ENCODE data around the gene ICOSLG.

The ICOSLG gene

DNA sequence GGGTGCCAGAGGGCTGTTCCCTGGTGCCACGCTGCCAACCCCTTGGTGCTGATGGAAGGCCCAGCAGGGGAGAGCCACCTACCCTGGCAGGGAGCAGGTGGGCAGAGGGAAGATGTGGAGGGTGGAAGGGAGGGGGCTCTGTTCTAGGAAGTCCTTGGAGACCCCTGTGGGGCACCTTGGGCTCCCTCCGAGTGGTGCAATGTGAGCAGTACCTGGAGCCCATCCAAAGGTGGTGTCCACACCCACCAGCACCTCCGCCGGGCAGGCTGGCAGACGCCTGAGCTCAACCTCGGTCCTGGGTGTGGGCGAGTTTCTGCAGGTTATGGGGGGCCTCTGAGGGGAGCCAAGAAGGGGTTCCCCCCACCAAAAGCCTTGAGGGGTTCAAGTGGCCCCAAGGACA lies 32.3 kb upstream of the ICOSLG start:
- no peak overlapping the region for H3K27ac Mint-ChIP-seq
- no peaks in the 10 kb centered on the region for H3K27me3 Mint-ChIP-seq
- no peak for DNase-seq
- no peaks in the 10 kb centered on the region for H3K9me3 Mint-ChIP-seq
- H3K36me3 Mint-ChIP-seq (ENCODE audit: low read depth) = no peaks in the 10 kb centered on the region
- H3K4me3 Mint-ChIP-seq = no peak overlapping the region
- no peaks in the 10 kb centered on the region for H3K4me1 Mint-ChIP-seq (ENCODE audit: low read depth)

DNA sequence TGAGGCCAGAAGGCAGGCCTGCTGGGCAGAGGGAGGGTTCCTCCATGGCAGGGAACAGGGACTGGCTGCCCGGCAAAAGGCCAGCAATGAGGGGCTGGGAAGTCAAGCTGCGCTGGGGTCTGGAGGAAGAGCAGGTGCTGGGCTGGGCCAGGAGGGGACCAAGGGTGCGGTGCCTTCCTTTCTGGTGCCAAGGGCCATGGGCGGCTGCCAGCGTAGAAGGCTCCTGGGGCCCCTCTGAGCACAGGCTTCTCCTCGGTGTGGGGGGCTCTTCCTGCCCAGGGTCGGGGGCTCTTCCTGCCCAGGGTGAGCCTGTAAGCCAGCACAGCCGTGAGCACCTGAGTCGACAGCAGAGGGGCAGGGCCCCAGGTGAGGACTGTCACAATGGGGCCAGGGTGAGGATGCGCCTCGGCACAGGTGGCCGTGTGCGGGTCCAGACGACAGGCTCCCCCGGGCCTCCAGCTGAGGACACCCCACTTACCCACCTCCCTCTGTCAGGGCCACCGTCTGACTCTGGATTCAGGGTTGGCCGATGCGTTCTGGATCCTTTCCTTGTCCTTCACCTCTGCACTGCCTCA lies 31.6 kb upstream of the ICOSLG start:
- Mint-ChIP-seq H3K9me3 (no peaks in the 10 kb centered on the region), H3K4me1 (ENCODE audit: low read depth) (no peaks in the 10 kb centered on the region), H3K27me3 (no peaks in the 10 kb centered on the region), H3K4me3 (no peak overlapping the region), H3K36me3 (ENCODE audit: low read depth) (no peaks in the 10 kb centered on the region), H3K27ac (no peak overlapping the region)
- DNase-seq = no peak

DNA sequence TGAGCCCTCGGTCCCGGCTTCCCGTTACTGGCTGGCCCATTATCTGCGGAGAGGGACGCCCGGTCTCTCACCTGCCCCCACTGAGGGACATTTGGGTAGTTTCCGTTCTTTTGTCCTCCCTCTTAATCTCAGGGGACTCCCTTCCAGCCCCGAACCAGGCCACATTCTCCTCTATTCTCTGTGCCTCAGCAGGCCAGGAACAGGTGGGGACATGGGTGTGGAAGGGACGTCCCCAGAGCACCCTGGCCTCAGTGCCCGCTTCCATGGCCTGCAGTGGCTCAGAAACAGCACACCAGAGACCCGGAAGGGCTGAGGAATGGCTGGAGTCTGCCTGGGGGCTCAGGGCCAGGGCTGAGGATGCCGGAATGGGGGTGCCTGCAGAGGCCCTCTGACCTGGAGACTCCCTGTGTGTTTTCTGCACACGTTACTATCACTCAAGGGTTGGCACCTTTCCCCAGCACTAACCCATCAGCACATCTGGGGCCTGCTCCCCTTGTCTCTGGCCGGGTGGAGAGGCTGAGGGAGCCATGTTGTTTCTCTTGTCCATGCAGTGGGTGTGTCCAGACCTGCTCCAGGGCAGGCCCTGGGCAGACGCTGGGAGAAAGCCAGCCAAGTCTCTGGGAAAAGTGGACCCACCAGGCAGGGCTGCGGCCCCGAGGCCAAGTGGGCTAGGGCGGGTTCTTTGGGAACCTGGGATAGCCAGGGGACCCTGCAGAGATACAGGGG lies 31.0 kb upstream of the ICOSLG start:
- Mint-ChIP-seq H3K4me1 (ENCODE audit: low read depth) (no peaks in the 10 kb centered on the region), H3K9me3 (no peaks in the 10 kb centered on the region), H3K4me3 (no peak overlapping the region), H3K36me3 (ENCODE audit: low read depth) (no peaks in the 10 kb centered on the region), H3K27me3 (no peaks in the 10 kb centered on the region), H3K27ac (no peak overlapping the region)
- no peak for DNase-seq

DNA sequence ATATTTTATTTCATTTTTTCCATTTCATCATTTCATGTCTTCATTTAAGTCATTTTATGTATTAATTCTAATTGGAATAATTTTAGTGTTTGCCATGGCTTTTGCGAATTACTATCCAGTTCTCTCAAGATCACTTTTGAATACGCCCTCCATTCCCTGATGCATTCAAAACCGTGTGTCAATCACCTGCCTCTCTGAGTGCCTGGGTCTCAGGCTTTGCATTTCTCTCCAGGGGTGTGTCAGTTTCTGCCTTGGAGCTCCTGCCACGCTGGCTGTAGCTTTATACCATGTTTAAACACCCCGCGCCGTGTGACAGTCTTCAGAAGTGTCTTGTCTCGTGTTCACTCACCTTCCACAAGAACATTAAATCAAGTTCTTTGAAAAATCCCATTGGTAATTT lies 28.3 kb upstream of the ICOSLG start:
- Mint-ChIP-seq H3K27ac (no peak overlapping the region), H3K9me3 (no peaks in the 10 kb centered on the region), H3K4me3 (no peak overlapping the region), H3K27me3 (no peaks in the 10 kb centered on the region), H3K36me3 (ENCODE audit: low read depth) (no peaks in the 10 kb centered on the region), H3K4me1 (ENCODE audit: low read depth) (no peaks in the 10 kb centered on the region)
- no peak for DNase-seq

DNA sequence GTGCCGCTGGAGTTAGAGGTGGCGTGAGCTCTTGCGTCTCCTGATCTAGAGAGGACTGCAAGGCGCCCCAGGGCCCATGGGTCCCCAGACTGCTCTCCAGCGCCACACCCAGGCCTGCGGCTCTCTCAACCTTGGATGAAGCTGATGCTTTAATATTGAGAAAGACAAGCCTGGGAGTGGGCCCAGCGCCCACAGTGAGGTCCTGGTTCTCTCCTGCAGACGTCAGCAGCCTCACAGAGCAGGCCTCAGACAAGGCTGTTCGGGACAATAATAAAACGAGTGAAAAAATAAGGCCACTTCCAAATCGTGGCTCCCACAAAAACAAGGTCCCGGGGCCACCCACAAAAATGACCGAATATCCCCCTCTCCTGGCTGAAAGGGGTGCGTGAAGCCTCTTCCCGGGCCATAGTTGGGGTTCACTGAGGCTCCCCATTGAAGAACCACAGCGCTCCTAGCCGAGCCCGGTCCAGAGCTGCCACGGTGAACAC lies 27.0 kb upstream of the ICOSLG start:
- Mint-ChIP-seq H3K27me3 (no peaks in the 10 kb centered on the region), H3K9me3 (no peaks in the 10 kb centered on the region), H3K36me3 (ENCODE audit: low read depth) (no peaks in the 10 kb centered on the region), H3K27ac (no peak overlapping the region), H3K4me1 (ENCODE audit: low read depth) (no peaks in the 10 kb centered on the region), H3K4me3 (no peak overlapping the region)
- DNase-seq = no peak

DNA sequence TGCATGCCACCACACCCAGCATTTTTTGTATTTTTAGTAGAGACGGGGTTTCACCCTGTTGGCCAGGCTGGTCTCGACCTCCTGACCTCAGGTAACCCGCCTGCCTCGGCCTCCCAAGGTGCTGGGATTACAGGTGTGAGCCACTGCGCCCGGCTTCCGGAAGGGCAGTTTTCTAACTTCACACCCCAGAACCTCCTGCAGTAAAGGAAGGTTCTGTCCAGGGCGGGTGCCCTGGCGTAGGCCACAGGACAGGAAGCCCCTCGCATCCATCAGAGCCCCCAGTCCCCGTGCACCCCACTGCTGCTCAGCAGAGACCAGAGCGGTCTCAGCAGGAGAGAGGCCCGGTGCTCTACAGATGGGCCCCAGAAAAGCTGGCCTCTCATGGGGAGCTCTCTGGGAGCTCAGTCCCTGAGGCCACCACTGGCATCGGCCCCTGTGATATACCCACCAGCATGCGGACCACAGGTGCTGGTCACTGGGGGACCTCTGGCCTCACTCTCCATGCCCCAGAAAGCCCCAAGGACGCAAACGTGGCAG lies 25.1 kb upstream of the ICOSLG start:
- Mint-ChIP-seq H3K36me3 (ENCODE audit: low read depth) (no peaks in the 10 kb centered on the region), H3K27ac (no peak overlapping the region), H3K4me1 (ENCODE audit: low read depth) (no peaks in the 10 kb centered on the region), H3K4me3 (no peak overlapping the region), H3K27me3 (no peaks in the 10 kb centered on the region), H3K9me3 (no peaks in the 10 kb centered on the region)
- no peak for DNase-seq

DNA sequence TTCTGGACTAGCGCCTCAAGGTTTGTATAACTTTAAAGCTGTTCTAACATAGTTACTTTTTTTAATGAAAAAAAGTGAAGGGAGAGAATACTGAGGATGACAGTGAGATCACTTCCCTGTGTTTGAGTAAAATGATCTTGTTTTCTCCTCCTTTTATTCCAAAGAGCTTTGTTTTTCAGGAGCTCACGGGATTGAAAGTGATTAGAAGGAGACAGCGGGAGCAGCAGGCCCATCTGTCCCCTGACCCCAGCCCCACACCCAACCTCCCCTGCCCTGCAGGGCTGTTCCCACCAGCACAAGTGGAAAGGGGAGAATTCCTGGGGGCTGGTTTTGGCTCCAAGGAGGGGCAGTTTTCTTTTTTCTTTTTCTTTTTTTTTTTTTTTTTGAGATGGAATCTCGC lies 23.0 kb upstream of the ICOSLG start:
- Mint-ChIP-seq H3K27me3 (no peaks in the 10 kb centered on the region), H3K27ac (no peak overlapping the region), H3K4me3 (no peak overlapping the region), H3K4me1 (ENCODE audit: low read depth) (no peaks in the 10 kb centered on the region), H3K9me3 (no peaks in the 10 kb centered on the region), H3K36me3 (ENCODE audit: low read depth) (no peaks in the 10 kb centered on the region)
- DNase-seq = no peak

DNA sequence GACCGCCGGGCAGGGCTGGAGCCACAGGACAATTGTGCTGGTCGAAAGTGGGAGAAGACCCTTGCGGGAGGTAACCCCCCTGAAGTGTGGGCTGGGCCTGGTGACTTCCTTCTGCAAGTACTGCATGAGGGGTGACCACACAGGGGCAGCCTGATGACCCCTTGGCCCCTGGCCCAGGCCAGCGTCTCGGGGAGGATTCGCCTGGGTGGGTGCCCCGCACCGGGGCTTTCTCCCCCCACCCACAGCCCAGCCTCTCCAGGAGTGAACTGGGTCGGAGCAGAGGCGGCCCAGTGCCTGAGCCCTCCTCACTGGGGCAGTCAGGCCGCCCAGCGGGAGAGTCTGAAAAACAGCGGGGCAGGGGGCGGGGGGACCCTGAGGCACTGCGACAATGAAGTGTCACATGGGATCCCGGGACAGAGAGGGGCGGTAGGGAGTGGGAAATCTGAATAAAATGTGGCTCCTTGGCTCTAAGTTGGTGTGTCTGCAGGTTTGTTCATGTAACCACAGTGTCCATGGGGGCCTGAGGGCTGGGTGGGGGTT lies 22.5 kb upstream of the ICOSLG start:
- H3K9me3 Mint-ChIP-seq = no peaks in the 10 kb centered on the region
- H3K4me3 Mint-ChIP-seq = no peak overlapping the region
- H3K27me3 Mint-ChIP-seq = no peaks in the 10 kb centered on the region
- no peak overlapping the region for H3K27ac Mint-ChIP-seq
- no peaks in the 10 kb centered on the region for H3K4me1 Mint-ChIP-seq (ENCODE audit: low read depth)
- H3K36me3 Mint-ChIP-seq (ENCODE audit: low read depth) = no peaks in the 10 kb centered on the region
- DNase-seq = no peak

DNA sequence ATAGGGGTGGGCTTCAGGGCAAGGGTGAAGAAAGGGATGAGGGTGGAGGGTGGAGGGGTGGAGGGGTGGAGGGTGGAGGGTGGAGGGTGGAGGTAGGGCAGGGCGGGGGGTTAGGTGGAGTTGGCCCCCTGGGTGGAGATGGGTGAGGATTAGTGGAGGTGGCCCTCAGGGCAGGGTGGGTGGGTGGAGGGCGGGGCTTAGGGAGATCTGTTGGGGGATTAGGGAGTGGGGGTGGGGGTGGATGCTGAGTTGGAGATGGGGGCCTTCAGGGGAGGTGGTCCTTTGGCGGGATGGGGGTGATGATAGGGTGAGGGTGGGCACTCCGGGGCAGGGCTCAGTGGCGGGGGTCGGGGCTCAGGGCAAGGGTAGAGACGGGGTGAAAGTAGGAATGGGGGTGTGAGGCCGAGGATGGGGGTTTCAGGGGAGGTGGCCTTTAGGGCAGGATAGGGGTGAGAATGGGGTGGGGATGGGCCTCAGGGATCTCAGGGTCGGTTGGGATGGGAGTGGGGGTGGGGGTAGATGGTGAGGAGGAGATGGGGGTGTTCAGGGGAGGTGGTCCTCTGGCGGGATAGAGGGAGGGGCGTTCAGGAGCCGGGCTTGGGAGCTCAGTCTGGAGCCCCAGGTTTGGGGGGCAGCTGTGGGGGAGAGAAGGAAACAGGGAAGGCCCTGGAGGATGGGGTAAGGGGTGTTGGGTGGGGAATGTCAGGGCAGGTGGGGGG lies 21.8 kb upstream of the ICOSLG start:
- no peak for DNase-seq
- H3K4me1 Mint-ChIP-seq (ENCODE audit: low read depth) = no peaks in the 10 kb centered on the region
- H3K9me3 Mint-ChIP-seq = no peaks in the 10 kb centered on the region
- no peaks in the 10 kb centered on the region for H3K27me3 Mint-ChIP-seq
- no peak overlapping the region for H3K4me3 Mint-ChIP-seq
- no peaks in the 10 kb centered on the region for H3K36me3 Mint-ChIP-seq (ENCODE audit: low read depth)
- H3K27ac Mint-ChIP-seq = no peak overlapping the region

DNA sequence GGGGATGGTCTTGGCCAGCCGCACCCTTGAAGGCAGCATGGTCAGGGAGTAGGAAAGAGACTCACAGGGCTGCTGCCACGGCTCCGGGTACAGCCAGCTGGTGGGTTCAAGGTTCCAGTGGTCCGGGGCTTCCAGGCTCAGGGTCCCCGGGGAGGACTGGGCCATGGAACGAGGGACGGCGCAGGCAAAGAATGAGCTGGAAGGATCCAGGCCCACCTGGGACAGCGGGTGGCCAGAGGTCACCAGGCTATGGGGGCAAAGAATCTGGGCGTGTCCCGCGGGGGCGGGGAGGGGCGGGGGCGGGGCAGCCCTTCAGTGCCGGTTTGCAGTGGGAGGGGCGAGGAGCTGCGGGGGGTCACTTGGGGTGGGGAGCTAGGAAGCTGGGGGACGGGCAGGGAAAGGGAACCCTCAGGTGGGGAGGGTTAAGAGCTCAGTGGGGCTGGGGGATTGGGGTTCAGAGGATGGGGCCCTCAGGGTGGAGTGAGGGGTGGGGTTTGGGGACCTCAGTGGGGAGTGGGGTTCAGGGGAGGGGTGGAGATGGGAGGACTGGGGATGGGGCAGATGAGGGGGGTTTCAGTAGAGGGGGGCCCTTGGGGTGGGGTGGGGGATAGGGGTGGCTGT lies 21.0 kb upstream of the ICOSLG start, which contains the start of gene DNMT3L:
DNMT3L (minus strand) TSS at position 223 of the 621 bp plus-strand sequence. CDS start 638 bp downstream, outside the sequence.
- H3K36me3 Mint-ChIP-seq (ENCODE audit: low read depth) = no peaks in the 10 kb centered on the region

DNA sequence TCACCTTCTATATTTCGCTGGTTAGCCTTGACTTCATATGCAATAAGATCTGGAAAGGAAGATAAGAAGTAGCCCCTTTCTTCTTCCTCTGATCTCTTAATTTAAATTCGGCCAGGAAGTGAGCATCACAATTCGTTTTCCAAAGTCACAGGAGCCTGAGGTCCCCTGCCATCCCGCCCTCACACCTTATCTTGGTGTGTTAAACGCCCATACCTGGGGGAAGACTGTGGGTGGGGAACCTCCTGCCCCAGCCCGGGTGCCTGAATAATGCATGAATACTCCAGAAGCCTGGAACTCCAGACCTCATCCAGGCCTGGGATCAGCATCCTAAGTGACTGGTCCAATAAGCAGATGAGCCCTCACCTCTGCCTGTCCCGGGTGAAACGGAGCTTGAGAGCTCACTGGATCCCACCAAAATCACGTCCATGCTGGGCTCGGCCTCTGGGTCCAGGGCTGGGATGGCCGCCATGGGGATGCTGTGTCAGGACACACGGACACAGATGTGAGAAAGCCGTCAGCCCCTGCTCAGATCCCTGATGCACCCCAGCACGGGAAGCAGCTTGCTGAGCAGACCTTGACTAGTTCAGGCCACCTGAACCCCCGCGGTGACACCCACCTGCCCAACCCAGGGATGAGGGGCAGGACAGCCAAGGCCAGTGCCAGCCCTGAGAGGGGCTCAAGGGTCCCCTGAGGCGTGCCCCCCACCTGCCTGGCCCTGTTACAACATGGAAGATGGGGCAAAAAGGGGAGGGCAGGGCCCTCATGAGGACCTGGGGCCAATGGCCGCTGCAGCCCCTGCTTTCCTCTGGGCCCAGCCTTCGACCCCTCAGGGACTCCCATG lies 20.3 kb upstream of the ICOSLG start:
- no peaks in the 10 kb centered on the region for H3K36me3 Mint-ChIP-seq (ENCODE audit: low read depth)
- H3K4me3 Mint-ChIP-seq = no peak overlapping the region
- H3K27me3 Mint-ChIP-seq = no peaks in the 10 kb centered on the region
- no peaks in the 10 kb centered on the region for H3K9me3 Mint-ChIP-seq
- H3K27ac Mint-ChIP-seq = no peak overlapping the region
- H3K4me1 Mint-ChIP-seq (ENCODE audit: low read depth) = no peaks in the 10 kb centered on the region
- DNase-seq = no peak

More for the DNA sequence above, 21.0 kb upstream of the ICOSLG start, which contains the start of gene DNMT3L:
- Mint-ChIP-seq H3K4me1 (ENCODE audit: low read depth) (no peaks in the 10 kb centered on the region), H3K27me3 (no peaks in the 10 kb centered on the region), H3K27ac (no peak within 1 kb of the TSS), H3K9me3 (no peaks in the 10 kb centered on the region), H3K4me3 (no peak within 1 kb of the TSS)
- no peak for DNase-seq

DNA sequence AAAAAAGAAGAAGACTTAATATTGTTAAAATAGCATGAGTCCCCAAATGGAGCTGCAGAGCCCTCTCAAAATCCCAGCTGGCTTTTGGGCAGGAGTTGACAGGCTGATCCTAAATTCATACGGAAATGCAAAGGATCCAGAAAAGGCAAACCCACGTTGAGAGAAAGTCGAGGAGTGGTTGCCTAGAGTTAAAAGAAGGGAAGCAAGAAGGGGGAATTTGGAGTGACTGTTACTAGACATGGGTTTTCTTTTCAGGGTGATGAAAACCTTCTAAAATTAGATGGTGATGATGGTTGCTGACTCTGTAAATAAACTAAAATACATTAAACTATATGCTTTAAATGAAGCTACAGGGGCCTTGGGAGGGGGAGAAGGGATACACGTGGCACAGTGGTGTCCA lies 19.3 kb upstream of the ICOSLG start:
- H3K27me3 Mint-ChIP-seq = no peaks in the 10 kb centered on the region
- H3K9me3 Mint-ChIP-seq = no peaks in the 10 kb centered on the region
- no peak for DNase-seq
- no peak overlapping the region for H3K27ac Mint-ChIP-seq
- H3K4me3 Mint-ChIP-seq = no peak overlapping the region
- H3K36me3 Mint-ChIP-seq (ENCODE audit: low read depth) = no peaks in the 10 kb centered on the region
- no peaks in the 10 kb centered on the region for H3K4me1 Mint-ChIP-seq (ENCODE audit: low read depth)

DNA sequence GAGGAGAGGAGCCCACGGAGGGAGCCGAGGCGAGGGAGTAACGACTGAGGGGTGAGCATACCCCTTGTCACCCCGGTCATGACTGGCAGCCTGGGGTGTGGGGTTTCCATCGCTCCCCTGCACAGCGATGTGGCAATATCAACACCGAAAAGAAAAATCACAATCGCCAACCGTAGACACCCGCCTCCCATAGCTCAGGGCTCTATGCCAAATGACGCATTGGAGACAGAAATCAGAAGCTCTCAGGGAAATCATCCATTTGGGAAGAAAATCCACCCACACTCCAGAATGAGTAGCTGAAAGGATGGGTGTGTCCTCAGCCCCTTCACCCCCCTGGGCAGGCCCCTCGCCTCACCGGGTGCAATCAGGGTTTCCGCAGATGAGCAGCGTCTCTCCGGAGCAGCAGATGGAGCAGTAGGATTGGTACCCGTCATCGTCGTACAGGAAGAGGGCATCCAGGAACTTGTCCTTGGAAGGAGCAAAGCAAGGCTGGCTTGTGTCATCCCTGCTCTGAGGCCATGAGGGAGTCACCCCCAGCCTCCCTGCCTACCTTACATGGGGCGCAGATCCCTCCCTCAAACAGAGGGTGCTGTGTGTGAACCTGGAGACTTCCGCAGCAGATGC lies 18.5 kb upstream of the ICOSLG start:
- Mint-ChIP-seq H3K27ac (no peak overlapping the region), H3K36me3 (ENCODE audit: low read depth) (no peaks in the 10 kb centered on the region), H3K4me1 (ENCODE audit: low read depth) (no peaks in the 10 kb centered on the region), H3K9me3 (no peaks in the 10 kb centered on the region), H3K4me3 (no peak overlapping the region), H3K27me3 (peaks cover 3% of the 10 kb centered on the region)
- no peak for DNase-seq
